C4-2B (cell line): ENCODE results near the gene ROR1.
A peak's percentile ranks its signal among the peaks of the same experiment; 100 is the strongest.

Source experiments
- ZFX ChIP-seq: fragments of 450-650 bp; IDR thresholded peaks from 2 replicates; pipeline ENCODE4 v1.6.1; 2017
- TF ChIP-seq, protein P1 (sequence below): fragments of 450-650 bp; conservative IDR thresholded peaks from 2 replicates; pipeline ENCODE4 v1.5.1; 2017; ENCODE audit warnings: mild to moderate bottlenecking

DNA sequence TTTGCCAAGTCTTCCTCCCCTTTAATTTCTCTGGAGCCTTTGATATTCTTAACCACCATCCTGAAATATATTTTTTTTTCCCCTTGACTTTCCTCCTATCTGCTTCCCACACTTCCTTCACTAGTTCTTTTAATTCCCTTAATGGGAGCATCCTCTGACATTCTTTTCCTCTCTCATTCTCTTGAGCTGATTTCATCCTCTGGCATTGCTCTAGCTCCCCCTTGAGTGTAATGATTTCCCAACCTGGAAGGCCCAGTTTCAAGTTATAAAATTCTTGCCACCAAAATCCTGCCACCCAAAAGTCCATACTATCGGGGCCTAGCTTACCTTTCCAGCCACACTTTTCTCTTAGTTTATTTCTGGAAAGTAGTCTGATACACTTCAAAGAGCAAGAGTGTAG lies 390.2 kb downstream of the ROR1 start:
- TF ChIP-seq, protein P1, sequence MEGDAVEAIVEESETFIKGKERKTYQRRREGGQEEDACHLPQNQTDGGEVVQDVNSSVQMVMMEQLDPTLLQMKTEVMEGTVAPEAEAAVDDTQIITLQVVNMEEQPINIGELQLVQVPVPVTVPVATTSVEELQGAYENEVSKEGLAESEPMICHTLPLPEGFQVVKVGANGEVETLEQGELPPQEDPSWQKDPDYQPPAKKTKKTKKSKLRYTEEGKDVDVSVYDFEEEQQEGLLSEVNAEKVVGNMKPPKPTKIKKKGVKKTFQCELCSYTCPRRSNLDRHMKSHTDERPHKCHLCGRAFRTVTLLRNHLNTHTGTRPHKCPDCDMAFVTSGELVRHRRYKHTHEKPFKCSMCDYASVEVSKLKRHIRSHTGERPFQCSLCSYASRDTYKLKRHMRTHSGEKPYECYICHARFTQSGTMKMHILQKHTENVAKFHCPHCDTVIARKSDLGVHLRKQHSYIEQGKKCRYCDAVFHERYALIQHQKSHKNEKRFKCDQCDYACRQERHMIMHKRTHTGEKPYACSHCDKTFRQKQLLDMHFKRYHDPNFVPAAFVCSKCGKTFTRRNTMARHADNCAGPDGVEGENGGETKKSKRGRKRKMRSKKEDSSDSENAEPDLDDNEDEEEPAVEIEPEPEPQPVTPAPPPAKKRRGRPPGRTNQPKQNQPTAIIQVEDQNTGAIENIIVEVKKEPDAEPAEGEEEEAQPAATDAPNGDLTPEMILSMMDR: peak; percentile 75
- TF ChIP-seq ZFX: no peak
